MV-4-11 (cell line): ENCODE results near the gene GRM4.
"Not testable (repeated sequence)": the region's sequence is repeated elsewhere in the genome, so short reads cannot be mapped to it uniquely, and the experiment has no call there.

Experiments used
- DNase-seq: peaks from one replicate; lab custom pipeline; 2025; lab: John Stamatoyannopoulos, UW

Gene GRM4

GRCh38 chr6:34021554-34022190 is 124.2 kb downstream of the GRM4 start:
- no peak for DNase-seq

- no peak for DNase-seq
Measured at GRCh38 chr6:34020807-34021553, 124.9 kb downstream of the GRM4 start.

- DNase-seq, result no peak
Measured at GRCh38 chr6:34020278-34020677, 125.6 kb downstream of the GRM4 start.

- no peak for DNase-seq
Measured at GRCh38 chr6:34018961-34019606, 126.8 kb downstream of the GRM4 start.

- no peak for DNase-seq
Measured at GRCh38 chr6:34018026-34018425, 127.9 kb downstream of the GRM4 start.

- DNase-seq, result no peak
Measured at GRCh38 chr6:34017106-34017805, 128.6 kb downstream of the GRM4 start.

GRCh38 chr6:34016573-34016972 is 129.3 kb downstream of the GRM4 start:
- DNase-seq, result not testable (repeated sequence)

GRCh38 chr6:34015586-34015985 is 130.3 kb downstream of the GRM4 start:
- no peak for DNase-seq

GRCh38 chr6:34011264-34011663 is 134.6 kb downstream of the GRM4 start:
- no peak for DNase-seq

- no peak for DNase-seq
Measured at GRCh38 chr6:34005901-34006531, 139.9 kb downstream of the GRM4 start.

- DNase-seq, result no peak
Measured at GRCh38 chr6:34004706-34005105, 141.2 kb downstream of the GRM4 start.

- DNase-seq, result no peak
Measured at GRCh38 chr6:34003962-34004361, 141.9 kb downstream of the GRM4 start.

- no peak for DNase-seq
Measured at GRCh38 chr6:34001706-34002621, 143.9 kb downstream of the GRM4 start.

- no peak for DNase-seq
Measured at GRCh38 chr6:34000281-34000680, 145.6 kb downstream of the GRM4 start.

GRCh38 chr6:33999567-33999966 is 146.3 kb downstream of the GRM4 start:
- DNase-seq, result no peak

- no peak for DNase-seq
Measured at GRCh38 chr6:33998660-33999059, 147.2 kb downstream of the GRM4 start.

GRCh38 chr6:33997265-33997664 is 148.6 kb downstream of the GRM4 start:
- no peak for DNase-seq

- DNase-seq, result no peak
Measured at GRCh38 chr6:33996120-33996475, 149.8 kb downstream of the GRM4 start.

GRCh38 chr6:33995309-33996119 is 150.4 kb downstream of the GRM4 start:
- no peak for DNase-seq
